Osteoblast (primary cell): Measurements from ENCODE around the gene ZNF680. TPM values are rescaled to one million over a fixed set of nuclear protein-coding genes. Genes with fewer than 3 reads are reported as not detected.

Experiments used
- DNase-seq: peaks from one replicate; pipeline ENCODE4 v3.0.0; 2011; ENCODE audit warnings: low spot score, mixed read lengths; ENCODE audit not compliant: insufficient read length; ENCODE audit errors: missing footprints
- H2AFZ ChIP-seq: 2 replicates; pipeline ENCODE4 v1.6.0; 2011; ENCODE audit warnings: mild to moderate bottlenecking, low read length
- H3K27ac ChIP-seq: 2 replicates; pipeline ENCODE4 v1.5.1; 2011; ENCODE audit warnings: mild to moderate bottlenecking, low read depth, low read length, moderate library complexity
- H3K27me3 ChIP-seq: 2 replicates; pipeline ENCODE4 v1.6.0; 2012; ENCODE audit warnings: mild to moderate bottlenecking, control low read depth, inconsistent platforms, low read length, moderate library complexity; ENCODE audit not compliant: insufficient read depth
- H3K36me3 ChIP-seq: 2 replicates; pipeline ENCODE4 v1.5.1; 2011; ENCODE audit warnings: mild to moderate bottlenecking, low read length, control low read depth, moderate library complexity; ENCODE audit not compliant: insufficient read depth
- H3K4me1 ChIP-seq: 2 replicates; pipeline ENCODE4 v1.5.1; 2011; ENCODE audit warnings: mild to moderate bottlenecking, low read length, control low read depth, moderate library complexity; ENCODE audit not compliant: insufficient read depth
- H3K4me2 ChIP-seq: 2 replicates; pipeline ENCODE4 v1.6.0; 2011; ENCODE audit warnings: mild to moderate bottlenecking, low read length; ENCODE audit not compliant: insufficient read depth
- H3K4me3 ChIP-seq: fragments of 200-600 bp; sonication (generic); 3 replicates; pipeline ENCODE4 v1.5.1; 2012; ENCODE audit warnings: mild to moderate bottlenecking, low read length, inconsistent platforms; ENCODE audit not compliant: insufficient read depth
- H3K79me2 ChIP-seq: 2 replicates; pipeline ENCODE4 v1.6.0; 2012; ENCODE audit warnings: mild to moderate bottlenecking, low read length, control low read depth, inconsistent platforms; ENCODE audit not compliant: insufficient read depth
- H3K9me3 ChIP-seq: 2 replicates; pipeline ENCODE4 v1.5.1; 2011; ENCODE audit warnings: low read depth, low read length, control low read depth
- H4K20me1 ChIP-seq: 2 replicates; pipeline ENCODE4 v1.6.0; 2012; ENCODE audit warnings: mild to moderate bottlenecking, low read length, control low read depth; ENCODE audit not compliant: insufficient read depth
- CTCF ChIP-seq: IDR thresholded peaks from 2 replicates; pipeline ENCODE4 v1.5.1; 2011; ENCODE audit warnings: mild to moderate bottlenecking, low read depth, low read length, moderate library complexity; ENCODE audit errors: extremely low read depth
- total RNA-seq: library from RNA; depleted of rRNA; stranded (reverse); fragments of >200 nt; gene quantifications from 2 replicates; pipeline ENCODE4 v1.2.3, GENCODE V29; 2012

The ZNF680 gene
- total RNA-seq, 1 donor = 12.7 TPM

- Histone ChIP-seq H3K27me3 (no peaks in the 10 kb centered on the region), H3K4me3 (no peak overlapping the region), H3K79me2 (no peaks in the 10 kb centered on the region), H3K36me3 (no peaks in the 10 kb centered on the region), H4K20me1 (no peaks in the 10 kb centered on the region), H2AFZ (no peak overlapping the region), H3K9me3 (peaks cover under 1% of the 10 kb centered on the region), H3K4me1 (no peaks in the 10 kb centered on the region), H3K4me2 (no peak overlapping the region), H3K27ac (no peak overlapping the region)
- no peak for DNase-seq
- no peak for TF ChIP-seq CTCF
These were observed 77.2 kb downstream of the ZNF680 start for GRCh38 chr7:64485623-64486022.

Other genes with a start within 250 kb of the ZNF680 start
- 12.7 and 14.4 TPM in 2 replicates for gene ZNF736, start 249.1 kb downstream of the ZNF680 start, total RNA-seq
- 1.8 and 3.2 TPM in 2 replicates for gene ZNF107, start 103.1 kb upstream of the ZNF680 start, total RNA-seq
- gene ZNF138, start 231.4 kb upstream of the ZNF680 start, total RNA-seq = 4.7 and 8.3 TPM in 2 replicates